Upper lobe of right lung (tissue), 1 donor: ENCODE results near the gene SON. TPM values are rescaled to one million over a fixed set of nuclear protein-coding genes. Genes with fewer than 3 reads are reported as not detected.
"Not testable (repeated sequence)": the region's sequence is repeated elsewhere in the genome, so short reads cannot be mapped to it uniquely, and the experiment has no call there.

Source experiments
- ATAC-seq: fragments of 200-7000 bp; cut with Tn5 transposase; one replicate; pipeline ENCODE4 v1.9.1; 2020; ENCODE audit warnings: mild to moderate bottlenecking, moderate library complexity
- DNase-seq: peaks from one replicate; pipeline ENCODE4 v3.0.0-alpha.2; 2020
- H3K27ac ChIP-seq: fragments of 200-600 bp; one replicate; pipeline ENCODE4 v1.8.0; 2022
- H3K27me3 ChIP-seq: fragments of 200-600 bp; one replicate; pipeline ENCODE4 v1.8.0; 2022; ENCODE audit warnings: mild to moderate bottlenecking
- H3K36me3 ChIP-seq: fragments of 200-600 bp; one replicate; pipeline ENCODE4 v1.8.0; 2022
- H3K4me1 ChIP-seq: fragments of 200-600 bp; one replicate; pipeline ENCODE4 v1.8.0; 2022
- H3K4me3 ChIP-seq: fragments of 200-600 bp; one replicate; pipeline ENCODE4 v1.8.0; 2022; ENCODE audit warnings: mild to moderate bottlenecking
- H3K9me3 ChIP-seq: fragments of 200-600 bp; one replicate; pipeline ENCODE4 v1.8.0; 2022
- intact Hi-C: fragments of 100-400 bp; cut with DNase I; formaldehyde crosslinking; loops from one replicate; pipeline ENCODE4 v1.11.0; 2022
- total RNA-seq: library from RNA; stranded (reverse); fragmentation: NEBNext Ultra II Directional; extraction: Animal tissue kit (Norgen Biotek cat#: 25700); gene quantifications from one replicate; pipeline ENCODE4 v1.2.1, GENCODE V29; 2021
- TF ChIP-seq, protein P1 (sequence below): fragments of 200-600 bp; IDR thresholded peaks from one replicate; pipeline ENCODE4 v1.8.0; 2022; ENCODE audit warnings: antibody characterized with exemption
- donor health status: DM: no; HTN: yes; CAD: no; lungs with severe emphysema.

The SON gene
- total RNA-seq, 1 donor from 2014 or later, result 320 TPM

DNA sequence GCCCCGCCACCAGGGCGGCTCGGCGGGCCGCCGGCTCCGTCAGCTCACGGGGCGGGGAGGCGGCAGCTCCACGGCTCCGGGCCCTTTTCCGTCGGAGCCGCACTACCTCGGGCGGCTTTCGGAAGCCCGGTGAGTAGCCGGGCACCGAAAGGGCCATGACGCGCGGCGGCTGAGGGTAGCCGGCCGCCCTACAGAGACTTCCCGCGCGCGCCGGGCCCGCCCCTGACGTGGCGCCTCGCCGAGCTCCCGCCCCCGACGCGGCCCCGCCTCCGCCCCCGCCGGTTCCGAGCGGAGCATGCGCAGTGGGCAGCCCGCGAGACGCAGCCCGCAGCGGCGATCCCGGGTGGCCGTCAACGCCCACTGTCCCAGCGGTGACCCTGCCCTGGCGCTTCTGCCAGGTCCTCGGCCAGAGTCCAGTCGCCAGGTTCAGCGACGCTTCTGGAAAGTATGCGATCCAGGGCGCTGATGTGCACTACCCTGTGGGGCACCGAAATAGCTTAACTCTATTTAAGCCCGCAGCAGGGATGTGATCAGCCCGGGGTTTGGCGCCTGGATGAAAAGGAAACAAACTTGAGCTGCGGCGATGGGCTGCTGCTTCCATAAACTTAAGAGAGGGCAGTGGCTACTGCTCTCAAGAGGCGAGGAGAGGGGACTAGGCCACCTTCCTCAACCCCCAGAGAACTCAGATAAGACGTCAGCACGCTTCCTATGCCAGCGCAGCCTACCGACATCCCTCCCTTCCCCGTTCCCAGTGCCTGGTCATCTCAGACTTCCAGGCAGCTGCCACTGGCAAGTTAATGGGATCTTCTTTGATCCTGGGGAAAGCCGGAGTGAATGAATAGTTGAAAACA, 45.9 kb downstream of the SON start, which contains the start of gene DONSON:
DONSON (minus strand) TSS at position 200 of the 851 bp plus-strand sequence; CDS start at position 157, 43 bp downstream.
- H3K9me3 ChIP-seq, result no peaks in the 10 kb centered on the region
- H3K27ac ChIP-seq, result peak within 1 kb of the TSS; percentile 80
- TF ChIP-seq, protein P1, sequence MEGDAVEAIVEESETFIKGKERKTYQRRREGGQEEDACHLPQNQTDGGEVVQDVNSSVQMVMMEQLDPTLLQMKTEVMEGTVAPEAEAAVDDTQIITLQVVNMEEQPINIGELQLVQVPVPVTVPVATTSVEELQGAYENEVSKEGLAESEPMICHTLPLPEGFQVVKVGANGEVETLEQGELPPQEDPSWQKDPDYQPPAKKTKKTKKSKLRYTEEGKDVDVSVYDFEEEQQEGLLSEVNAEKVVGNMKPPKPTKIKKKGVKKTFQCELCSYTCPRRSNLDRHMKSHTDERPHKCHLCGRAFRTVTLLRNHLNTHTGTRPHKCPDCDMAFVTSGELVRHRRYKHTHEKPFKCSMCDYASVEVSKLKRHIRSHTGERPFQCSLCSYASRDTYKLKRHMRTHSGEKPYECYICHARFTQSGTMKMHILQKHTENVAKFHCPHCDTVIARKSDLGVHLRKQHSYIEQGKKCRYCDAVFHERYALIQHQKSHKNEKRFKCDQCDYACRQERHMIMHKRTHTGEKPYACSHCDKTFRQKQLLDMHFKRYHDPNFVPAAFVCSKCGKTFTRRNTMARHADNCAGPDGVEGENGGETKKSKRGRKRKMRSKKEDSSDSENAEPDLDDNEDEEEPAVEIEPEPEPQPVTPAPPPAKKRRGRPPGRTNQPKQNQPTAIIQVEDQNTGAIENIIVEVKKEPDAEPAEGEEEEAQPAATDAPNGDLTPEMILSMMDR, result no peak
- DNase-seq (peak; percentile 95), ATAC-seq (peak; percentile 99)
- peak within 1 kb of the TSS; percentile 88 for H3K4me3 ChIP-seq
- peaks cover 13% of the 10 kb centered on the region for H3K4me1 ChIP-seq
- peaks cover 6% of the 10 kb centered on the region for H3K36me3 ChIP-seq
- intact Hi-C loops, result no loop called here
- no peaks in the 10 kb centered on the region for H3K27me3 ChIP-seq

GRCh38 chr21:33598051-33598450, 55.2 kb downstream of the SON start:
- Histone ChIP-seq H3K27me3 (no peaks in the 10 kb centered on the region), H3K27ac (no peak overlapping the region), H3K9me3 (no peaks in the 10 kb centered on the region), H3K4me3 (no peak overlapping the region), H3K4me1 (no peaks in the 10 kb centered on the region), H3K36me3 (peaks cover 88% of the 10 kb centered on the region)
- TF ChIP-seq, protein P1, result no peak
- DNase-seq, result no peak
- no peak for ATAC-seq
- intact Hi-C loops, result no loop called here

DNA sequence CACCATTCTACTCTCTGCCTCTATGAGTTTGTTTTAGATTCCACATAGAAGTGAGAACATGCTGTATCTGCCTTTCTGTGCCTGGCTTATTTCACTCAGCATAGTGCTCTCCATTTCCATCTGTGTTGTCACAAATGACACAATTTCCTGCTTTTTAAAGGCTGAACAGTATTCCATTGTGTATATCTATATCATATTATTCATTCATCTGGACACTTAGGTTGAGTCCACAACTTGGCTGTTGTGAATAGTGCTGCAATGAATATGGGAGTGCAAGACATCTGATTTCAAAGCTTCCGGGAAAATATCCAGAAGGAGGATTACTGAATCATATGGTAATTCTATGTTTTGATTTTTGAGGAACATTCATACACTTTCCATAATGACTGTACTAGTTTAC, 65.7 kb downstream of the SON start:
- DNase-seq, result no peak
- Histone ChIP-seq H3K36me3 (peaks cover 65% of the 10 kb centered on the region), H3K27ac (no peak overlapping the region), H3K4me1 (no peaks in the 10 kb centered on the region), H3K9me3 (no peaks in the 10 kb centered on the region), H3K27me3 (no peaks in the 10 kb centered on the region), H3K4me3 (no peak overlapping the region)
- TF ChIP-seq, protein P1, result no peak
- no peak for ATAC-seq
- intact Hi-C loops, result no loop called here

DNA sequence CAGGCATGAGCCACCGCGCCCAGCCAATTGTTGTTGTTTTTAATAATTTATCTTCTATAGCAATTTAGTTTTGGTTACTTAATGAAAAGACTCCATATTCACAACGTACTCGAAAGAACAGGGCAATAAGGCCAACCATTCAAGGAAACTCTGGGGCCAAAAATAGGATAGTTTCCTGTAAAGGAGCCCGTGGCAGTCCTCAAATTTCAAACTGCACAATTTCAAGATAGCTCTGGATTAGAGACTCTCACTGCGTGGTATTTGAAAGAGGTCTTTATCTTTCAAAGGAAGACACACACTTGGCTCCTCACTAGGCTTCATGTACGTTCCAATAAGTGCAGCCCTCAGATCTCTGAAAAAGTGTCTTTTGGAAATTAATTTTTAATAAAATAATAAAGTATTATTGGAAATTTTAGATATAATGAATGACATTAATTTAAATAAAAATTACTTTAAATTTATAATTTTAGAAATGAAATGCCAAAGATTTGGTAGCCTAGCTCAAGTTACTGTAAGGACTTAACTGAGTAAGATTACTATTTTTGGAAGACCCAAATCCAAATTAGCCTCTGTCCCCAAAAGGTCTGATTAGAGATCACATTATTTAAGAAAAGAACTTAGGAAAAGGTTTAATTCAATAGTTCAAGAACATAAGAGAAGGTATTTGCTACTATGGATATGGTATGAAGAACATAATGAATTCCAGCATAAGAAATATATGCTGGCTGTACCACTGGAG, 68.3 kb downstream of the SON start:
- Histone ChIP-seq H3K4me1 (no peaks in the 10 kb centered on the region), H3K36me3 (peaks cover 67% of the 10 kb centered on the region), H3K9me3 (no peaks in the 10 kb centered on the region), H3K27me3 (no peaks in the 10 kb centered on the region), H3K27ac (no peak overlapping the region), H3K4me3 (no peak overlapping the region)
- ATAC-seq (no peak), DNase-seq (no peak)
- TF ChIP-seq, protein P1, result no peak
- intact Hi-C loops, result no loop called here

DNA sequence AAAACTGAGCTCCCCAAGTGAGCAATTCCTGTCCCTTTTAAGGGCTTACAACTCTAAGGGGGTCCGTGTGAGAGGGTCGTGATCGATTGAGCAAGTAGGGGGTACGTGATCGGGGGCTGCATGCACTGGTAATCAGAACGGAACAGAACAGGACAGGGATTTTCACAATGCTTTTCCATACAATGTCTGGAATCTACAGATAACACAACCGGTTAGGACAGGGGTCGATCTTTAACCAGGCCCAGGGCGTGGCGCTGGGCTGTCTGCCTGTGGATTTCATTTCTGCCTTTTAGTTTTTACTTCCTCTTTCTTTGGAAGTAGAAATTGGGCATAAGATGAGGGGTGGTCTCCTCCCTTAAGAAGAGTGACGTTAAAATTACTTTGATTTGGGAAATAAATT, 74.7 kb downstream of the SON start:
- H3K27me3 ChIP-seq, H3K27ac ChIP-seq, H3K4me1 ChIP-seq, intact Hi-C loops, DNase-seq, H3K4me3 ChIP-seq, ATAC-seq, H3K9me3 ChIP-seq: not testable (repeated sequence)
- peaks cover 45% of the 10 kb centered on the region for H3K36me3 ChIP-seq

DNA sequence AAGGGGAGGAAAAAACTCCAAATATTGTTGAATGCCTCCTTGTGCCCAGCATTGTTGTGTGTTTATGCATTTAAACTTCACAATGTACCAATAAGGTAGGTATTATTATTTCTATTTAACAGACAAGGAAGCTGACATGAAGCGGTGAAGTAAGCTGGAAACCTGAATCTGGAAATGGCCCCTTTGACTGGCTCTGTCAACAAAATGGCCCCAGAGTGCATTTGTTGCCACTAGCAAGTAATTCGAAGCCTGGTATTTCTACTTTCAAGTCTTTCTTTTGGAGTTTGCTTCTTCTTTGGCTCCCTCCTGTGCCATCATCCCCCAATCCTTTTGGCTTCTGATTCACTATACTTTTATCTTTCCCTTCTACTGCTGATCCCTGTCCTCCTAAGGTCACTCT, 75.6 kb downstream of the SON start:
- ATAC-seq, result no peak
- Histone ChIP-seq H3K9me3 (no peaks in the 10 kb centered on the region), H3K4me1 (no peaks in the 10 kb centered on the region), H3K4me3 (no peak overlapping the region), H3K27me3 (no peaks in the 10 kb centered on the region), H3K27ac (no peak overlapping the region), H3K36me3 (peaks cover 45% of the 10 kb centered on the region)
- no peak for DNase-seq
- intact Hi-C loops, result no loop called here
- TF ChIP-seq, protein P1, result no peak
